ENCODE measurements around the gene ODF2L.

GRCh38 chr1:86370601-86371022 lies 25.5 kb downstream of the ODF2L start:
- TF ChIP-seq POLR2A (IDR thresholded peaks at IDR 0.05) (no peak), EP300 (IDR thresholded peaks at IDR 0.05) (no peak)
- TF ChIP-seq, protein P1, sequence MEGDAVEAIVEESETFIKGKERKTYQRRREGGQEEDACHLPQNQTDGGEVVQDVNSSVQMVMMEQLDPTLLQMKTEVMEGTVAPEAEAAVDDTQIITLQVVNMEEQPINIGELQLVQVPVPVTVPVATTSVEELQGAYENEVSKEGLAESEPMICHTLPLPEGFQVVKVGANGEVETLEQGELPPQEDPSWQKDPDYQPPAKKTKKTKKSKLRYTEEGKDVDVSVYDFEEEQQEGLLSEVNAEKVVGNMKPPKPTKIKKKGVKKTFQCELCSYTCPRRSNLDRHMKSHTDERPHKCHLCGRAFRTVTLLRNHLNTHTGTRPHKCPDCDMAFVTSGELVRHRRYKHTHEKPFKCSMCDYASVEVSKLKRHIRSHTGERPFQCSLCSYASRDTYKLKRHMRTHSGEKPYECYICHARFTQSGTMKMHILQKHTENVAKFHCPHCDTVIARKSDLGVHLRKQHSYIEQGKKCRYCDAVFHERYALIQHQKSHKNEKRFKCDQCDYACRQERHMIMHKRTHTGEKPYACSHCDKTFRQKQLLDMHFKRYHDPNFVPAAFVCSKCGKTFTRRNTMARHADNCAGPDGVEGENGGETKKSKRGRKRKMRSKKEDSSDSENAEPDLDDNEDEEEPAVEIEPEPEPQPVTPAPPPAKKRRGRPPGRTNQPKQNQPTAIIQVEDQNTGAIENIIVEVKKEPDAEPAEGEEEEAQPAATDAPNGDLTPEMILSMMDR (IDR thresholded peaks at IDR 0.05): no peak

Measured in gastroesophageal sphincter (tissue), 3 donors.